CD4-positive, alpha-beta T cell treated with Interleukin-6 for 4 hours (primary cell): ENCODE measurements around the gene SNAPC2.
"Not testable (repeated sequence)": the region's sequence is repeated elsewhere in the genome, so short reads cannot be mapped to it uniquely, and the experiment has no call there.

Experiments
- DNase-seq: peaks from one replicate; pipeline ENCODE4 v3.0.0-alpha.2; 2020; ENCODE audit warnings: mixed read lengths

The SNAPC2 gene

DNA sequence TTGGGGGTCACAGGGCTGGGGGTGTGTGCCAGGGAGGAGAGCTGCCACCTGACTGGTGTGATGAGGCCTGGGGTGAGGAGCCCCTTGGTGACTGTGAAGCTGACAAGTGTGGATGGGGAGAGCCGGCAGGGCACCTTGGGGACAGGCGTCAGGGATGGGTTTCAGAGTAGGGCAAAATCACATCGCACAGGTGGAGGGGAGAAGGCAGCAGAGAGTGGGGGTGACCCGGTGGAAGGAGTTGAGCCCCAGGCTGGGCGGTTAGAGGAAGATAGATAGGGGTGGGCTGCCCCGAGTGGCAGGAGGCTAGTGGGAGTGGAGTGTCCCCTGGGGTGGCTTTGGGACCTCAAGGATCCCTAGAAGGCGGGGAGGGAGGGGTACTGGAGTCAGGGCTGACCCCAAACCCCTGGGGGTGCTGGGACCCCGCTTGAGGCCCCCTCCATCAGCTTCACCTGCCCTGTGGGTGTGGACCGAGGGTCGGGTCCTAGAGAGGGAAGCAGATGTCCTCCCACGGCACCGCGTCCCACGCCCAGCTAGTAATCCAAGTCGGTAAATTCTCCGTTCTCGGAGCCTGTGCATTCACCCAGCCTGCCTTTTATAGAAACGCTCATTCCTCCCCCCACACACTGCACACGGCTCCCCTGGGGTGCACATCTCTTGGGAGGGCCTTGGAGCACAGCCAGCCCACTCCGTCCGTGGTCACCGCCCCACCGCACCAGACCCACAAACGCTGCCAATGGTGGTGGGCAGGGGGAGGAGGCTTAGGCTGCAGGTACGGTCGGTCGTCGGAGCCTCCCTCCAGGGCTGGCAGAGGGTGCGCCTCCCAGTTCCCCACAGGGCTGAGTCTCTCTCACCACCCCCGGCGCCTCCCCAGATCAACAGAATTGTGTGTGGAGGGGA lies 3.4 kb downstream of the SNAPC2 start:
- no peak for DNase-seq

DNA sequence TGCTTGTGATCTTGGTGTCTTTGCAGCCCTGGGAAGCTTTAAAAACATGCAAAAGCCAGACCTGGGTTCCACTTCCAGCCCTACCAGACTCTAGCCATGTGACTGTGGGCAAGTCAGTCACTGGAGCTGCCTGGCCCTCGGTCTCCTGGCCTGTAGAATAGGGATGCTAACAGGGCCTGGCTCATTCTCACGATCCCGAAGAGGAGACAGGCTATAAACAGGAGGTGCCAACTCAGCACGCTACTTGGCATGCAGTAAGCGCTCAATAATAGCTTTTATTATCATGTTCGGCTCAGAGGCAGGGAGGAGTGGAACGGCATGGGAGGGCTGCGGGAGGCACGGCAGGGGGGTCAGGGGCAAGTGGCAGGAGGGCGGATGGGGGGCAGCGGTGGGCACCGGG lies 4.1 kb downstream of the SNAPC2 start:
- no peak for DNase-seq

- DNase-seq: no peak
These were observed 4.6 kb downstream of the SNAPC2 start for GRCh38 chr19:7924651-7925170.

GRCh38 chr19:7925171-7925851 lies 5.2 kb downstream of the SNAPC2 start:
- peak; percentile 79 for DNase-seq

DNA sequence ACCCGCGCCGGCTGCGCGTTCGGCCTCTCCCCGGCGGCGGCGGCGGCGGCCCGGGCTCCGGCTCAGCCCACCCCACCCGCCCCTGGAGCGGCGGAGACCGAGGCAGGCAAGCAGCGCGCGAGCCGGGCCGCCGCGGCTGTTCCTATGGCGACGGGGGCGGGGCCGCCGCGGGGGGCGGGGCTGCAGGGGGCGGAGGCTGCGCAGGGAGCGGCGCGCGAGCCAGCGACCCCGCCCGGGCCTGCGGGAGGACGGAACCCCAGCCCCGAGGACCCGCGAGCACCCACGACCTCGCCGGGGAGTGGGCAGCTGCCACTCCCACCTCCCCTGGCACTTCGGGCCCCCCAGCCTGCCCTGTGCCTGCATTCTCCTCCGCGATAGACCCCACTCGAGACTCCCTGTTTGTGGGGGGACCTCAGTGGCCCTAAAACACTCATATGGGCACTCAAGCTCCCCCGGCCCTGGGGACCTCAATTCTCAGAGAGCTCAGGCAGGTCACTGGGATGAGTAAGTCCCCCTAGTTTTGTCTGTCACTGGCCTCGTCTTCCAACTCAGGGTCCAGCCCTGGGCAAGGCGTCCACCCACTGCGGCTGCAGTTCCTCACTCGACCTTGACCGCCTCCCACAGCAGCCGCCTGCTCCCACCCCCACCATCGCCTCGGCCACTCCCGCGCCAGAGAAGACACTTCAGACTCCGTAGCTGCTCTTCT lies 6.0 kb downstream of the SNAPC2 start, which contains the start of gene CTXN1:
TSS of gene CTXN1 (minus strand) at position 115 of the 706 bp plus-strand sequence. CDS start 597 bp downstream, outside the sequence.
- DNase-seq: peak; percentile 81

- no peak for DNase-seq
These were observed 6.8 kb downstream of the SNAPC2 start for GRCh38 chr19:7926727-7927604.

GRCh38 chr19:7927605-7928333 lies 7.6 kb downstream of the SNAPC2 start:
- no peak for DNase-seq

DNA sequence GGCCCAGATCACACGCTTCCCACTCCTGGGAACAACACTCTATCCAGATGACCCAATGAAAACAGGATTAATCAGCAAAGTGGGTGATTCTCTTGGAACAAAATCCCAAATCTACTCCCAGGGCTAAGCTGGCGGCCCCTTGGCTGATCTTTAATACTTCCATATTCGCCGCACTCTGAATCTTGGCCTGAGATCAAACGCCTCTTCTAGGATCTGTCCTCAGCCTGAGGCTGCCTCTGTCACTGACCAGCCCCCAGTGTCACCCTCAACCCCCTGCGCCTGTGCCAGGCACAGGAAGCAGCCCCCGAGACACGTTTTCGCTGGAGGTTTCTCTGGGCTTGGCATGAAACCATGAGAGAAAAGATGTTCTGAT lies 8.2 kb downstream of the SNAPC2 start:
- no peak for DNase-seq

DNA sequence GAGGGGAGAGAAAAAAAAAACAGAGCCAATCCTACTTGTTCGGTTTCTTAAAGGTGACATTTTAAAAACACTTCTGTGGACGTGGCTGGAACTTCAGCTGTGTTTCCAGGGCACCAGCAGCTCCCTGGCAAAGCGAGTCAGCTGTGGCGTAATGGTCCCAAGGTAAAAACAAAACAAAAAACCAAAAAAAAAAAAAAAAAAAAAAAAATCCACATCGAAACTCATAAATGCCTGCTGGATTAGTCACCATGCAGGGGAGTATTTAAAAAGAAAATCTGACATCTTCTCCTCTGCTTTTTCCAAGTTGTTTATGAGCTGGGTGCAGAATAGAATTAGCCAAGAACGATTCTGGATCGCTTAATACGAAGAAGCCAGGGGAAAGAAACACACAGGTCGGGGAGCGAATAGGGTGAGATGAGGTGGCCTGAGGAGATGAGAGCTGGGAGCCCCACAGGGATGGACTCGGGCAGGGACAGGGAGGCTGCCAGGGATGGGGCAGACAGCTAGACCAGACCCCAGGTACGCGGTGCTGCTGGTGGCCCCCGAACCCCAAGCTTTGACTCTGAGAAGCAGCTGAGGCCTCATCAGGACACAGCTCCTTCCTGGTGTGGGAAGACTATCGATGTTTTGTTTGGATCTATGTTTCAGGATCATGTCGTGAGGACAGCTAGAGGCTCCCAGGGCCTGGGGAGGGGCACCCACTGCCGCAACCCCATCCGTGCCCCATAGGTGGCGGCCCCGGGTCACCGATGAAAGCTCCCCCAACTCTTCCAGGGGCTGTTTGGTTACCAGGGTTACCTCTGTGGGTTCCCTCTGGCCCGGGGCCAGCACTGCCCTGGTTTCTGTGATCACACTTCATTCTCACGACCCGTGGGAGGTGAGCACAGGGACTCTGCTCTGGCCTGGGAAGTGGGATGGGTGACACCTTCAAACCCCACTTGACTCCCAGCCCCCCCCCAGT lies 8.9 kb downstream of the SNAPC2 start:
- peak; percentile 73 for DNase-seq

GRCh38 chr19:7930030-7930429 lies 9.9 kb downstream of the SNAPC2 start:
- DNase-seq: not testable (repeated sequence)

- no peak for DNase-seq
These were observed 10.6 kb downstream of the SNAPC2 start for GRCh38 chr19:7930765-7931164.

GRCh38 chr19:7931221-7932061 lies 11.3 kb downstream of the SNAPC2 start:
- DNase-seq: no peak

DNA sequence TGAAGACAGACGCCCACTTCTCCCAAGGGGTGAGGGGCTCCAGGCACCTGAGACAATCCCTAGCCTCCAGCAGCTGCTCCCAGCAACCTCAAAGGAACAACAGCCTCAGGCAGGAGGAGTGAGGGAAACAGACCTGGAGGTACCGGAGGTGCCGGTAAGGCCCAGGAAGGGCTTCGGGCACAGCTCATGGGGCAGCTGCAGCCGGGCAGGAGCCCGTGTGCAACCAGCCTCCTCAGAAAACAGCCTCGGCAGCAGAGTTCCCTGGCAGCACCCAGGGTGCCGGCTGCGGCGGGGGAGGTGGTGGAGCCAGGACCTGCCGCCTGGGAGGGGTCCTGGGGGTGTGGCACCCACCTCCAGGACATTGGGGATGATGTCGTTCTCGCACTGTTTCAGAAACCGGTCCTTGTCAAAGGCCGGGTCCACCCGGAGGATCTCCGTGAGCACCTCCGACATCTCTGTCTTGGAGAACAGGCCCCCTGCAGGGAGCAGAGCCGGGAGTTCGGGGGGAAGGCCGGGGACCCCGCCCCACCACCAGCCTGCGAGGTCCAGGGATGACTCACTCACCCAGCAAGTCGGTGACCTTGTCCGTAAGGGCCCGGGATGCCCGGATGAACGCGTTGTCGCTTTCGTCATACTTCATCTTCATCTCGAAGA lies 12.3 kb downstream of the SNAPC2 start:
- DNase-seq: no peak

GRCh38 chr19:7932930-7933300 lies 12.8 kb downstream of the SNAPC2 start:
- no peak for DNase-seq

DNA sequence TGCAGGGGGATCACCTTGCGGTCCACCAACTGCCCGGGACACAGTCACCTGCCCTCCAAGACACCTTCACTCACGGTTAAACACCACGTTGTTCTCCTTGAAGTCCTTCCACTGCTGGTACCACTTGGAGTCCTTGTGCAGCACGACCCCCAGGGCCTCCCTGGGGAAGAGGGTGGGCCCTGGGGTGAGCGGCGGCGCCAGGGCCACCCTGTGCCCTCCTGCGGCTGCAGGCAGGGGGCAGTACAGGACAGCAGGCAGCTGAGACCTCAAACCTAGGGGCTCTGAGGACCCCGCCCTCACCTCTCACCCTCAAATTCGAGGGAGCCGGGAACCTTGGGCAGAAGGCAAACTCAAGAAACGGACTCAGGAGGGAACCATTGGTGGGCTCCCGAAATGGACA lies 13.3 kb downstream of the SNAPC2 start:
- DNase-seq: no peak

GRCh38 chr19:7933828-7934725 lies 13.9 kb downstream of the SNAPC2 start:
- DNase-seq: no peak

- no peak for DNase-seq
These were observed 14.6 kb downstream of the SNAPC2 start for GRCh38 chr19:7934766-7935165.

GRCh38 chr19:7940841-7941240 lies 20.7 kb downstream of the SNAPC2 start:
- no peak for DNase-seq
